NOMO-1 treated with dmso at 0.1 percent for 144 hours (cell line): ENCODE data around the gene PCNX4.

Experiments
- DNase-seq: peaks from one replicate; lab custom pipeline; 2025; ENCODE audit not compliant: unreplicated experiment; lab: John Stamatoyannopoulos, UW

Gene PCNX4

GRCh38 chr14:60101786-60102185 lies 10.1 kb downstream of the PCNX4 start:
- no peak for DNase-seq

- no peak for DNase-seq
These were observed 10.7 kb downstream of the PCNX4 start for GRCh38 chr14:60102389-60102788.

GRCh38 chr14:60106339-60106738 lies 14.6 kb downstream of the PCNX4 start:
- DNase-seq: no peak

GRCh38 chr14:60107477-60107876 lies 15.8 kb downstream of the PCNX4 start:
- no peak for DNase-seq

GRCh38 chr14:60111732-60112131 lies 20.0 kb downstream of the PCNX4 start:
- no peak for DNase-seq

GRCh38 chr14:60114881-60115280 lies 23.2 kb downstream of the PCNX4 start:
- DNase-seq: no peak

GRCh38 chr14:60116181-60116580 lies 24.5 kb downstream of the PCNX4 start:
- no peak for DNase-seq

GRCh38 chr14:60125918-60126317 lies 34.2 kb downstream of the PCNX4 start:
- DNase-seq: no peak

- no peak for DNase-seq
These were observed 41.8 kb downstream of the PCNX4 start for GRCh38 chr14:60133487-60133886.

- no peak for DNase-seq
These were observed 43.0 kb downstream of the PCNX4 start for GRCh38 chr14:60134702-60135101.

- DNase-seq: peak; percentile 84
These were observed 60.0 kb downstream of the PCNX4 start for GRCh38 chr14:60151715-60152114.

GRCh38 chr14:60153991-60154390 lies 62.3 kb downstream of the PCNX4 start:
- DNase-seq: no peak

- DNase-seq: no peak
These were observed 62.9 kb downstream of the PCNX4 start for GRCh38 chr14:60154671-60155070.

- no peak for DNase-seq
These were observed 68.7 kb downstream of the PCNX4 start for GRCh38 chr14:60160422-60160821.

GRCh38 chr14:60161196-60162107 lies 69.7 kb downstream of the PCNX4 start:
- no peak for DNase-seq

- DNase-seq: no peak
These were observed 72.0 kb downstream of the PCNX4 start for GRCh38 chr14:60163693-60164092.

- no peak for DNase-seq
These were observed 72.6 kb downstream of the PCNX4 start for GRCh38 chr14:60164404-60164711.

GRCh38 chr14:60164712-60165546 lies 73.2 kb downstream of the PCNX4 start, which contains the start of gene DHRS7:
DHRS7 (minus strand) TSS chr14:60165398; CDS start chr14:60165309, 89 bp downstream.
- DNase-seq: peak; percentile 67

GRCh38 chr14:60165547-60165876 lies 73.8 kb downstream of the PCNX4 start:
- no peak for DNase-seq

GRCh38 chr14:60166142-60166541 lies 74.4 kb downstream of the PCNX4 start:
- no peak for DNase-seq

- DNase-seq: no peak
These were observed 78.0 kb downstream of the PCNX4 start for GRCh38 chr14:60169722-60170121.

GRCh38 chr14:60170948-60171347 lies 79.2 kb downstream of the PCNX4 start:
- DNase-seq: no peak
